Amniotic stem cell (primary cell): ENCODE data around the gene ADARB2.
"Not testable (repeated sequence)": the region's sequence is repeated elsewhere in the genome, so short reads cannot be mapped to it uniquely, and the experiment has no call there.

ENCODE experiments used
- DNase-seq: peaks from one replicate; lab custom pipeline; 2025; lab: John Stamatoyannopoulos, UW

The ADARB2 gene

DNA sequence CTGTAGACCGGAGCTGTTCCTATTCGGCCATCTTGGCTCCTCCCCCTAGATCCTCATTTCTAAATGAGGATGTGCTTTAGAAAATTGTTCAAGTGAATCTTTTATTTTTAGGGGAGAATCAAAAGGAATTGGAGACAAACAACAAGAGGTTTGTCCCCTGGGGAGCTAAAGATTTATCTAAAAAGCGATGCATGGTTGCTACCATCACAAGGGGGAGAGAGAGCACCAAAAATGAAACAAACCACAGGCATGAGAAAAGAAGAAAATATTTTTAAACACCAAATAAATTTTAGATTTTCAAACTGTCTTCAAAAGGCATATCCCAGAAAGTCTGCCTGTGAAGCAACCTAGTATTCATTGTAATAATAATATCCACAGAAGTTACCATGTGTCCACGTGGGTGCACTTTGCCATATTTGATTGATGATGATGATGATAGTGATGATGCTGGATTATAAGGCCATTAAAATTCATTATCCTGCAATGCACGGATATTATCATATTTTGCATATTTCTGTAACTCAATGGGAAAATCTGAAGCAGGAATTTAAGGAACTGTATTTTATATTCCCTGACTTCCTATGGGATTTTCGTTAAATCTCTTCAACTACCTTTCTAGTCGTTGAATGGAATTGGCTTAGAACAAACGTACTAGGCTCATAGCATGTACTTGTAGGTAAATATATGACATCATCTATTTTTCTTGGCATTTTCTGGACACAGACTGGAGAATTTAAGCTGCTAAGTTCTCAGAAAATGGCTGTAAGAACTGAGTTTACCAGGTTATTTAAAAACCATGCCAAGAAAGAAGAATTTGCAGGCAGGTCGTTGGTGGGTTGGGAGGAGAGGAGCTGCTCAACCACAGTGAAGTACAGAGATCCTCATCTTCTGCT, 509.6 kb downstream of the ADARB2 start:
- no peak for DNase-seq

DNA sequence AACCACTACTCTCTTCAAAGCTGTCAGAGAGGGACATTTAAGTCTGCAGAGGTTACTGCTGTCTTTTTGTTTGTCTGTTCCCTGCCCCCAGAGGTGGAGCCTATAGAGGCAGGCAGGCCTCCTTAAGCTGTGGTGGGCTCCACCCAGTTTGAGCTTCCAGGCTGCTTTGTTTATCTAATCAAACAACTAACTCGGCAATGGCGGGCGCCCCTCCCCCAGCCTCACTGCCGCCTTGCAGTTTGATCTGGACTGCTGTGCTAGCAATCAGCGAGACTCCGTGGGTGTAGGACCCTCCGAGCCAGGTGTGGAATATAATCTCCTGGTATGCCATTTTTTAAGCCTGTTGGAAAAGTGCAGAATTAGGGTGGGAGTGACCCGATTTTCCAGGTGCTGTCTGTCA, 510.4 kb downstream of the ADARB2 start:
- DNase-seq, result not testable (repeated sequence)

DNA sequence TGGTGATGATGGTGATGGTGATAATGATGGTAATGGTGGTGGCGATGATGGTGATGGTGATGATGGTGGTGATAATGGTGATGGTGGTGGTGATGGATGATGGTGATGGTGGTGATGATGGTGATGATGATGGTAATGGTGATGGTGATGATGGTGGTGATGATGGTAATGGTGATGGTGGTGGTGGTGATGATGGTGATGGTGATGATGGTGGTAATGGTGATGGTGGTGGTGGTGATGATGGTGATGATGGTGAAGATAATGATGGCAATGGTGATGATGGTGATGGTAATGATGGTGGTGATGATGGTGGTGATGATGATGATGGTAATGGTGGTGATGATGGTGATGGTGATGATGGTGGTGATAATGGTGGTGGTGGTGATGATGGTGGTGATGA, 517.5 kb downstream of the ADARB2 start:
- DNase-seq, result not testable (repeated sequence)

DNA sequence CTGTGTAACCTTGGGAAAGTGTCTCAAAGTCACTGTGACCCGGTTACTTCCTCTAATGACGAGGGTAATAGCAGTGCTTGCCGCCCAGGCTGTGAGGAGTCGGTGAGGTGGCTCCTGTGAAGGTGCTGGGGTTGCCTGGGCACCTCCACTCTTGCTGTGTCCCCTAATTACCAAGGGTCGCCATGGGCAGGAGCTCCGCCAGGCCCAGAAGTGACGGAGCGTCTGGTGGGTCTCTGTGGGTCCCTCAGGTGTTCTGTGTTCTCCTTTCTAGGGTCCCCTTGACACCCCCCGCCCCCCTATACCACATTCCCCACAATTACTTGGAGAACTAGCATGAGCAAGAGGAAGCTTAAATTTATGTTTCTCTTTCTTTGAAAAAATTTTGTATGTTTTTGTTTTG, 519.7 kb downstream of the ADARB2 start:
- no peak for DNase-seq

DNA sequence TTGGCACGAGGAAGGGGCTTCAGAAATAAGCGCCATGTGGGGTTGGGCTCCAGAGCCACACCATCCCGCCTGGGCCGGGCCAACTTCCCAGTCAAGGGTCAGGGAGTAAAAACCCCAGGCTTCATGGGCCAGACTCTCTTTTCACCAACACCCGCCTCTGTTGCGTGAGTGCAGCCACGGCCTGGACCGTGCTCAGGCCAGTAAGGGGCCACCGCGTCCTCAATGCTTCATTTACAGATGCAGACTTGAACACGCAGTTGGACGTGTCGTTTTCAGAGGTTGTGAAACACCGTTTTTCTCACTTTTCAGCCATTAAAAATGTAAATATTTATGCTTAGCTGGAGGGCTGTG, 520.1 kb downstream of the ADARB2 start:
- no peak for DNase-seq

DNA sequence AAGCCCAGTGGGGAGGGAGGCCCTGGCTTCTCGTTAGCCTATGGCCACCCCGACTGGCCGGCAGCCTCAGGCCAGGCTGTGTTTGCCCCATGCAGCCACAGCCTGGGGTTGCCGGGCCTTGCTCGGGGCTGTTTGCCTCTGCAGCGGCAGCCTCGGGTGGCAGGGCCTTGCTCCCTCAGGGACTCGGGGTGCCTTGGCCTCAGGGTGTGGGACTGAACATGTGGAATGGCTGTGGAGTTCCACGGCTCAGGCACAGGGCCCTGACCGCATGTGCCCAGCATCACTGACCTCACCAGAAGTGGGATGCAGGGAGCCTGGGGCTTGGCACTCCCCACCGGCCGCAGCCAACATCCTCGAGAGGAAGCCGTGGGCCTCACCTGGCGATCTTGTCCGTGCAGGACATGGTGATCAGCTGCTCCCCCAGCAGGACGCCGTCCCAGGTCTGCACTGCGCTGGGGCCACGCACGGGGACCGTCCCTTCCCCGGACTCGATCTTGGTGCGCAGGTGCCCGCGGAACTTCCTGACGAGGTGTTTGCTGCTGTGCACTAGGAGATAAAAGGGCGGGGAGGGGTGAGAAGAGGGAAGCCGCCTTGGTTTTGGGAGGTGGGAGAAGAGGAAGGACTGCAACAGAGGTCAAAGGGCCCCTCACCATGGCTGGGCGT, 520.6 kb downstream of the ADARB2 start:
- no peak for DNase-seq

DNA sequence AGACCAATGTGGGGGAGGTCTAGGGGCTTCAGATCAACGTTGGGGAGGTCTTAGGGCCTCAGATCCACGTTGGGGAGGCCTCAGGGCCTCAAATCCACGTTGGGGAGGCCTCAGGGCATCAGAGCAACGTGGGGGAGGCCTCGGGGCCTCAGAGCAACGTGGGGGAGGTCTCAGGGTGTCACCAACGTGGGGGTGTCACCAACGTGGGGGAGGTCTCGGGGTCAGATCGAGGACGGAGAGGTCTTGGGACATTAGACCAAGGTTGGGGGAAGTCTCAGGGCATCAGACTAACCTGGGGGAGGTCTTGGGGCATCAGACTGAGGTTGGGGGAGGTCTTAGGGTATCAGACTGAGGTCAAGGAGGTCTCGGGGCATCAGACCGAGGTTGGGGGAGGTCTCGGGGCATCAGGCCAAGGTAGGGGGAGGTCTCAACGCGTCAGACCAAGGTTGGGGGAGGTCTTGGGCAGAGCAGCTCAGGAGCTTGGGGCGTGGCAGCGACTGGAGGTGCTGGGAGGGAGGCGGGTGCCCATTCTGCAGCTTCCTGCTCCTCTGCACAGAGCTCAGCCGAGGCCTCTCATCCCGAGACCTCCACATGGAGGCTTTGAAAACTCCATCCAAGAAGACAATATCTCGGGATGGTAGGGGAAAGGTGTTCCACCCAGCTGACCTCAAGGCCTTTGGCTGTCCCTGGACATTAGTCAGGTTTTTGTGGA, 521.3 kb downstream of the ADARB2 start:
- DNase-seq, result no peak

DNA sequence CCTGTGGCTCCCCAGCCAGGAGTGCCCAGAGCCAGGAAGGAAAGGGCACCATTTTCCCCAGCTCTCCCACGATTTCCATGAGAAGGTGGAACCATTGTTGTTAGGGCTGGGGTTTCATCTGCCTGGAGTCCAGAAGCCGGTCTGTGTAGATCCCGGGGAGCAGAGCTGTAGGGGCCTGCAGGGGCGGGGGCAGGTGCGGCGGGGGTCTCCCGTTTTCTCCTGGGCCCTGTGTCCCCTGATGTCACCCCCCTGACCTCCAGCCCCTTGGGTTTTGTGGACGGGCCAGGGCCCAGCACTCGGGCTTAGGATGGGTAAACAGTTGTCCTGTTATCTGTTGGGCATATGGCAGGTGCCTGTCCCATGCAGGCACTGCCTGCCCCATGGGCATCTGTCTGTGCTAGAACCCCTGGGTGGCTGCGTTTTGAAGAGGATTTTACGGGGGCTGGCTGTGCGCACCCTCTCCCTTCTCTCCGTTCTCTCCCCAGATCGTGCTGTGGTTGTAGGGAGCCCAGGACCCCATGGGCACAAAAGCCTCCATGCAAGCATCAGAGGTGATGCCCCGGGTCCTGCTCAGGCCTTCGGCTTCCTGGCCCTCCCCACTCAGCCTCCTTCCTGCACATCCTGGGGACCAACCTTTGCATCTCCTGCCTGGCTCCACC, 522.3 kb downstream of the ADARB2 start:
- DNase-seq, result no peak

DNA sequence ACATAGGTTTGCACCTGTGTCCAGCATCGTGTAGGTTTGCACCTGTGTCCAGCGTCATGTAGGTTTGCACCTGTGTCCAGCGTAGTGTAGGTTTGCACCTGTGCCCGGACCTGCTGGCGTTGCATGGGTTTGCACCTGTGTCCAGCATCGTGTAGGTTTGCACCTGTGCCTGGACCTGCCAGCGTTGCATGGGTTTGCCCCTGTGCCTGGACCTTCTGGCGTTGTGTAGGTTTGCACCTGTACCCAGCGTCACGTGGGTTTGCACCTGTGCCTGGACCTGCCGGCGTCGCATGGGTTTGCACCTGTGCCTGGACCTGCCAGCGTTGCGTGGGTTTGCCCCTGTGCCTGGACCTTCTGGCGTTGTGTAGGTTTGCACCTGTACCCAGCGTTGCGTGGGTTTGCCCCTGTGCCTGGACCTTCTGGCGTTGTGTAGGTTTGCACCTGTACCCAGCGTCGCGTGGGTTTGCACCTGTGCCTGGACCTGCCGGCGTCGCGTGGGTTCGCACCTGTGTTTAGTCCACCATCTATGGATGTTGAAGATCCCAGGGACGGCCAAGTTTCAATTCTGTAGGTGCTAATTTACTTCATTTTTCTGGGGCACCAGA, 523.2 kb downstream of the ADARB2 start:
- no peak for DNase-seq

DNA sequence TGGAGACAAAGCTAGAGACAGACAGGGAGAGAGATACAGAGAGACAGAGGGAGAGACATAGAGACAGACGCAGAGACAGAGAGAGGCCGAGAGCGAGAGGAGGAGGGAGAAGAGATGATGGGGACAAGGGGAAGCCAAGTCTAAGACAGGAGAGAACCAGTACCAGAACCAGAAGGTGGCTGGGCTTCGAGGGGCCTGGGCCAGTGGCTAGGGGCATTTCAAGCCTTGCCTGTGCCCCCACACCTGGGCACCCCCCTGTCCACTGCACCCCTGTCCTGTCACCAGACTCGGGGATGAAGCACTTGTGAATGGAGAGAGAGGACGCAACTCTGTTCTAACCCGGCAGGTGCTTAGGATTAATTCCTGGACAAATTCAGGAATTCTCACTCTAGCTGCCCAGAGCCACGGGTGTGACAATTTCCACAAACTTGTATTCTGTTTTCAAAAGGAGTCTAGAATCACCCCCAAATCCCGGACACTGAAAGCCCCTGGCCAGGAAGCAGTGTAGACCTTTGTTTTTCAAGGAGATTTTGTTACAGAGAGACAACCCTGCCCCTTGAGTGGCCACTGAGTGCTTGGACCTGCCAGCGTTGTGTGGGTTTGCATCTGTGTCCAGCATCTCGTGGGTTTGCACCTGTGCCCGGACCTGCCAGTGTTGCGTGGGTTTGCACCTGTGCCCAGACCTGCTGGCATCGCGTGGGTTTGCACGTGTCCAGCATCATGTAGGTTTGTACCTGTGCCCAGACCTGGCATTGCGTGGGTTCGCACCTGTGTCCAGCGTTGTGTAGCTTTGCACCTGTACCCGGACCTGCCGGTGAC, 523.9 kb downstream of the ADARB2 start:
- no peak for DNase-seq

DNA sequence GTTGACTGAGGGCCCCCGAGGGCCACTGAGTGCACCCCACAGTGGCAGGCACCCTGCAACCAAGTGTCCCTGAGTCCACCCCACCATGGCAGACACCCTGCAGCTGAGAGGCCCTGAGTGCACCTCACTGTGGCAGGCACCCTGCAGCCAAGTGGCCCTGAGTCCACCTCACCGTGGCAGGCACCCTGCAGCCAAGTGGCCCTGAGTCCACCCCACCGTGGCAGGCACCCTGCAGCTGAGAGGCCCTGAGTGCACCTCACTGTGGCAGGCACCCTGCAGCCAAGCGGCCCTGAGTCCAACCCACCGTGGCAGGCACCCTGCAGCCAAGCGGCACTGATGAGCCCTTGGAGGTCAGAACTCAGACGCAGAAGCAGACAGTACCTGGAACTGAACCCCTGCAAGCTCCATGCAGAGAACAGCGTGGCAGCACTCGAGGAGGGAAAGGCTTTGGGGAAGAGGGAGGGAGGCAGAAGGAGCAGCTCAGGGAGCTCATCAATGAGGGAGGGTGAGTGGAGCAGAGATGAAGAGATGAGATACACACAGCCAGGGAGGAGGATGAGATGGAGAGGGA, 524.7 kb downstream of the ADARB2 start:
- no peak for DNase-seq

DNA sequence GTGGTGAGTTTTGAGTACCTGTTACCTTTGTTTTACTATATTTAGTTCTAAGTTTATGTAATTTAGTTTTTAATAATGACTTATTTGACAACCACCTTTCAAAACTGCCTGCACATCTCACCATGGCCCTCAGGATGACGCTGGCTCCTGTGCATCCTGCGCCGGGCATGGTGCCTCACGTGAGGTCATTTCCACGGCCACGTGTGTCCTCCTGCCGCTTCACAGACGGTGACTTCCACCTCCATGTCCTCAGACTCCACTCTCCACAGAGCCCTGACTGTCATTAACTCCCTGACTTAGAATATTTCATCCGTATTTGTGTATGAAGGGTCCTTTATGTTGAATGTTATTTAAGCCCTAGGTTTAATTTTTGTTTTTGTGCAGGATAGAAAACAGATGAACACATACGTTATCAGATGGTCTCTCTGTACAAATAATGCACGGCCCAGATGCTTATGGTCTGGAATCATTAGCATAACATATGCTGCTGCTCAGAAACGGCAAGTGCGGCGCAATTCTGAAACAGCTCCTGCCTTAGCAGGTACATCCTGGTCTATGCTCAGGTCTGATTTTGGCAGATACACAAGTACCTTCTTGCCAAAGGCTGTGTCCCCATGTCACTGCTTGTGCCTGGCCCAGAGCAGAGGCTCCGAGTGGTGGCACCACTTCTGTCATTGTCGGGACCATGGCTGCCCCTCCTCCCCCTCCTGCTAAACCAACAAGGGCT, 525.3 kb downstream of the ADARB2 start:
- DNase-seq, result no peak

DNA sequence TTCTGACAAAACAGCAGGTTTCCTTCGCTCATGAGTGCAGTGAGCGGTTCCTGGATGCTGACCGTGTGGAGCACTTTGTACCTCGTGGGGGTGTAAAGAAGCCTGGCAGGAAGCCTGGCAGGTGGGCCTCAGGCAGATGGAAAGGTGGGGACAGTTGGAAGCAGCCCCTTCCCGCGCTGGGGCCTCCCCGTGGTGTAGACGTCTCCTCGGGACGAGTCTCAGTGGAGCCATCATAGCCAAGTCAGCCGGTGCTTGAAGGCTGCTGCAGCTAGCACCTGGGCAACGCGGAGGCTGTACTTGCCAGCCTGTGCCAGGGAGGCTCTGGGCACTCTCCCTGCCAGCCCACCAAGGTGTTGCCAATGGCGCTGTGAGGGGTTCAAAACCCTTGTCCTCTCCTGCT, 526.7 kb downstream of the ADARB2 start:
- no peak for DNase-seq

DNA sequence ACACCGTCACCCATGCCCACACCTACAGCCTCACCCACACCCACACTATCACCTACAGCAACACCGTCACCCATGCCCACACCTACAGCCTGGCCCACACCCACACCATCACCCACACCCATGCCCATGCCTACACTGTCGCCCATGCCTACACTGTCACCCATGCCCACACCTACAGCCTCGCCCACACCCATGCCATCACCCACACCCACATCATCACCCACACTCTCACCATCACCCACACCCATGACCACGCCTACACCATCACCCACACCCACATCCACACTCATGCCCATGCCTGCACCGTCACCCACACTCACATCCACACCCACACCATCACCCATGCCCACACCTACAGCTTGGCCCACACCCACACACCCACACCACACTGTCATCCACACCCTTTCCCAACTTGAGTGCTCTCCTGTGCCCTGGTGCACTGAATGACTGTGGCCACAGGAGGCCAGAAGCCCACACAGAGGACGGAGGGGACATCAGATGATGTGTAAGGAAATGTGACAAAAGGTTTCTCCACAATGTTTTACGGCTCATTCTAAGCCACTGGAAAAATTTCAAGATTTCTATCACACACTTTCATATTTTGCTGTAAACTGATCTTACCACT, 527.9 kb downstream of the ADARB2 start:
- DNase-seq, result no peak

DNA sequence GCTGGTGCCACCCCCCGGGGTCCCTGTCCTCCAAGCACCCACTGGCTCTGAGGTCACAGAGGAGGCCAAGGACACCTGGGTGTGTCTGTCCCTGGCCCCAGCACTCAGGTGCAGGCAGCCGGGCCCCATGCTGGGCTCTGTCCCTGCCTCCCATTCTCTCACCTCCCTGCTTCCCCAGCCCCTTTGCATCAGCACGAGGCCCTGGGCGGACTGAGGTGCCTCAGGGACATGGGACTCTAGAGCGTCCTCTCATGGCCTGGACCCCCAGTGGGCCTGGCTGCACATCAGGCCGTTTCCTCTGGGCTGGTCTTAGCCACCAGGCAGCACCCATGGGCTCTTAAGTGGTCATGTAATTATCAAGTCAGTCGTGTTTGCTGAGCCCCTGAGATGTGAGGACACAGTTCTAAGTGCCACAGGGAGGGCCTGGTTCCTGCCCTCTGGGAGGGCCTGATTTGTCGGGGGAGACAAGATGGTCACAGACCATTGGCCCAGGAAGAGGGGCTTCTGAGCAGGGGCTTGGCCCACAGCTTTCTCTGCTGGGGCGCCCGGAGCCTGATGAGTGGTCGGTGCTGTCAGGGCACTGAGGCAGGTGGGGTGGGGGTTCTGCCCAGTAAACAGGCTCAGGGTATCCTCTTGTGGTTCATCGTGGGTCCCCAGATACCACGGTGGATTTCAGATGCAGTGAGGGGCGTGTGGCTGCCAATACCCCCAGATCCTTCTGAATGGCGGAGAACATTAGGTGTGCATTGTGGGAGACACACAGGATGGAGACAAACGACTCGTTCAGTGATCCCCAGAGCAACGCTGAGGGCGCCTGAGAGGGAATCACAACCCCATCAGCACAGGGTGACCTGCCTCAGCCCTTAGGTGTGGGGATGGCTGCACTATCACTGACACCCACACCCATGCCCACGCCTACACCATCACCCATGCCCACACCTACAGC, 528.7 kb downstream of the ADARB2 start:
- DNase-seq, result no peak

DNA sequence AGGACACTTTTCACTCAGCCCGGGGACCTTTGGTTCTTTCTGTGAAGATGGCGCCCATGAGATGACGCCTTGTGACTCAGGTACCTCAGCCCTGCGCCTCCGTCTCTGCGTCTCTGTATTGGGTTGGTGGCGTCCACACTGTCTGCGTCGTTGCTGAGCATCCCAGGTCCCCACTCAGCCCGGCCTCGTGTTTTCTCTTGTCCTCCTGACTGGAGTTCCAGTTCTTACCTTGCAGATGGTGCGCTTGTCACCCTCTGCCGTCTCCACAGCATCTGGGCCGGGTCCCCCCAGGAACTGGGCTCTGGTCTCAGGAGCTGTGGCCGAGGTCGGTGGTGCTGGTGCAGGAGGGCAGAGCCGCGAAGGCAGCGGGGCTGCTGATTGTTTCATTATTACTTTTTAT, 530.7 kb downstream of the ADARB2 start:
- no peak for DNase-seq

DNA sequence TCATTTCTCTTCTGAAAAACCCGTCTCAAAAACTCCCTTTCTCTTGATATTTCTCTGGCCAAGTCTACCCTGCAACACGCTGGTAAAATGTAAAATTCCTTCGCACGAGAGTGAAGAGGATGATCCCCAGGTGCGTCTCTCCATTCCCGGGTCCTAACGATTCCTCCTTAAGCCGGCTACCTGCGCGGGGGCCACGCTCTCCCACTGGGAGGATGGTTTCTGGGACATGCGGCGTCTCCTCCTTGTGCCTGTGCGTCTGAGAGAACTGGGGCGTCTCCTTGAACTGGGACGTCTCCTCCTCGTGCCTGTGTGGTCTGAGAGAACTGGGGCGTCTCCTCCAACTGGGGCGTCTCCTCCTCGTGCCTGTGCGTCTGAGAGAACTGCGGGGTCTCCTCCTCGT, 531.2 kb downstream of the ADARB2 start:
- no peak for DNase-seq

DNA sequence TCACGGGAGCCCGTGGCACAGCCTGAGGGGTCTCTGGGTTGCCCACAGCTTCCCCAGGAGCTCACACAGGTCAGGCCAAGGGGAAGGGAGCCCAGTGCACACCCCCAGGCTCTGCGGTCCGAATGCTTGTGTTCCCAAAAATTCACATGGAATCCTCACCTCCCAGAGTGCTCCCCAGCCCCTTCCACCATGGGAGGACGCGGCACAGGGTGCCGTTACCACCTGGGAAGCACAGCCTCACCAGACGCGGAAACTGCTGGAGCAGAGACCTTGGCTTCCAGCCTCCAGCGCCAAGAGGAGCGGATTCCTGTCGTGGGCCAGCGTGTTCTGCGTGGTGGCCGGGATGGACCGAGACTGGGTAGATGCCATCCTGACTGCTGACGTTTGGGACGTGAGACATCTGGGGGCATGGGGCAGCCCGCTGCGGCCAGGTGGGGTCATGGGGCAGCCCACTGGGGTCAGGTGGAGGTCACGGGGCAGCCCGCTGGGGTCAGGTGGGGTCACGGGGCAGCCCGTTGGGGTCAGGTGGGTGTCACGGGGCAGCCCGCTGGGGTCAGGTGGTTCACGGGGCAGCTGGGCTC, 531.8 kb downstream of the ADARB2 start:
- DNase-seq, result no peak
